Measurements from ENCODE around the gene MYH3.

MYH3 gene

GRCh38 chr17:10613775-10614513, 43.2 kb downstream of the MYH3 start:
- peak; percentile 65 for DNase-seq (ENCODE audit: low spot score)

- DNase-seq (ENCODE audit: low spot score) = peak; percentile 54
These were observed 44.0 kb downstream of the MYH3 start for GRCh38 chr17:10612957-10613744.

- DNase-seq (ENCODE audit: low spot score) = no peak
These were observed 46.2 kb downstream of the MYH3 start for GRCh38 chr17:10610884-10611283.

- no peak for DNase-seq (ENCODE audit: low spot score)
These were observed 48.9 kb downstream of the MYH3 start for GRCh38 chr17:10608244-10608643.

DNA sequence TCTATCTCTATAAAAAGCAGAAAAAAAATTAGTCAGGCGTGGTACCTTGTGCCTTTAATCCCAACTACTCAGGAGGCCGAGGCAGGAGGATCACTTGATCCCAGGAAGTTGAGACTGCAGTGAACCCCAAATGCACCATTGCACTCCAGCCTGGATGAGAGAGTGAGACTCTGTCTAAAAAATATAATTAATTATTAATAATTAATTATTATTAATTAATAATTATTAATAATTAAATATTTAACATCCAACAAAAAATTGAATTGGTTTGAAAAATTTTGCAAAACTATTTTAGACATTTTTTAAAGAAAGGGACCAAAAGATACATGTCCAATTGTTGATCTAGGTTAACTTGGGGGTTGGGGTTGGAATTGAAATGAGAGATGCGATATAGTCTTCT, 51.0 kb downstream of the MYH3 start:
- no peak for DNase-seq (ENCODE audit: low spot score)

DNA sequence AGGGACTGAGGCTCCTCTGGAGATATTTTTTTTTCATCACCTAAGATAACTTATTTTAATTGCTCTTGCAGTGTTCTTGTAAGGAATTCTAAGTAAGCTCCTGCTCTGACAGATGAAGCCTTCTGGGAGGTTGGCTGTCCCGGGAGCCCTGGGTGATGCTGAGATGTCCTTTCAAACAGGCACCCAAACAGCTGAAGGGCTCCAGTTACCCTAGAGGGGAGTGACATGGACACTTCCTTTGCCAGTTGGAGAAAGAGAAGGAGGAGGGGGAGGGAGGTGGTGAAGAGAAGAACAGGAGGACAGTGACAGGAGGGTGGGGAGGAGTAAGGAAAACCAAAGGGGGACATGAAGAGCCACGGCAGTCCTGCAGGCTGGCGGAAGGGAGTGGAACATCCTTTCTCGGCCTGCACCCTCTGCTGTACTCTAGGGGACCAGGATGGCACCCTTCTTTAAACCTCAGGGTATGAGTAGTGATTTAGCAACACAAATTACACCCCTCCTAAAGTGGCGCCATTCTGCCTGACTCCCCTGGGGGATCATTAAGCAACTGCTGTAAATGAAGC, 51.8 kb downstream of the MYH3 start:
- no peak for DNase-seq (ENCODE audit: low spot score)

DNA sequence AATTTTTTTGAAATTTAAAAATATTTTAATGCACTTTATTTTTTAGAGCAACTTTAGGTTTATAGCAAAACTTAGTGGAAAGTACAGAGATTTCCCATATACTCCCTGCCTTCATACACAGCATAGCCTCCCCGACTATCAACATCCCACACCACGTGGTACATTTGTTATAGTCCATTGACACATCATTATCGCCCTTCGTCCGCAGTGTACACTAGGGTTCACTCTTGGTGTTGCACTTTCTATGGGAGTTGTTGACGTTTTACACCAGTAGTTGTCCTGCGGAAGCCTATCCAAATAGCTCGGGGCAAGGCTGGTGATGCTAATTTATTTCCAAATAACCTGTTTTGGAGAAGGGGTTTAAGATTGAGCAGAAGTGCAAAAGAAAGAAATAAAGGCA, 52.6 kb downstream of the MYH3 start:
- DNase-seq (ENCODE audit: low spot score) = no peak

- DNase-seq (ENCODE audit: low spot score) = no peak
These were observed 53.2 kb downstream of the MYH3 start for GRCh38 chr17:10603931-10604330.

- peak; percentile 37 for DNase-seq (ENCODE audit: low spot score)
These were observed 56.5 kb downstream of the MYH3 start for GRCh38 chr17:10600571-10600970.

DNA sequence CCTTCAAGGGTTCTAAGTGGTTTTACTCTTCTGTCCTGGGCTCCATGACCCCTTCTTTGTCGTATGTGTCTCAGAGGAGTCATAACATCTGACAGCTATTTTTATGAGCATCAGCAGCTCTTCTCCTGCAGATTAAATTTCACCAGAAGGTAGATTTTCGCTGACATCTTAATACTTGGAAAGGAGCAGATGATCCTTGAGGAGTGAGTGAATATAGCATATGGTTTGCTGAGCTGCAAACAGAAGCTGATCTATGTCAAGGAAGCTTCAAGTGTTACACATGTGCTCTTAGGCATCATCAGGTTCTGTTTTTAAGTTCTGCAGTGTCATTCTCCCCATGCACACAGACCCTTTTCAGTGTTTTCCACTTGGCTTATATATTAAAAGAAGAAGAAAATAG, 58.5 kb downstream of the MYH3 start:
- no peak for DNase-seq (ENCODE audit: low spot score)

- DNase-seq (ENCODE audit: low spot score) = no peak
These were observed 67.5 kb downstream of the MYH3 start for GRCh38 chr17:10589553-10590145.

GRCh38 chr17:10585529-10585928, 71.6 kb downstream of the MYH3 start:
- no peak for DNase-seq (ENCODE audit: low spot score)

DNA sequence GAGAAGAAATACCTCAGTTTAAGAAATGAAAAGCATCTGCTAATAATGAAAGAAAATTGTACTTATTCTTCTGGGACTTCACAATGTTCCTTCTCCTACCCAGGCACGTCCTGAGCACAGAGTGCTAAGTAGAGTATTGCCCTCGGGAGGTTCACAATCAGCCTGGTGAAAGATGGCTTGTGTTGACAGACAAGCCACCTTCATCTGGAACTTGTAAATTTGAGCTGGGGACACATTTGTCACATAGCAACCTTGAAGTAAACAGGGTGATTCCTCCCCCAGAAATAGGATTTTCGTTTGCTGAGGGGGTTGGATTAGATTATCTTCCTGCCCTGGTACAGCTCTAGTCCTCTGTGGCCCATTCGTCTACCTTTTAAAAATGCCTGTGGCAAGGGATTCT, 73.3 kb downstream of the MYH3 start:
- no peak for DNase-seq (ENCODE audit: low spot score)

- no peak for DNase-seq (ENCODE audit: low spot score)
These were observed 77.8 kb downstream of the MYH3 start for GRCh38 chr17:10579270-10579669.

All from AG08395 (cell line).